ENCODE results near the gene ZMYM4. TPM values are rescaled to one million over a fixed set of nuclear protein-coding genes. Genes with fewer than 3 reads are reported as not detected.

The ZMYM4 gene
- polyA plus RNA-seq, 12 donors = 27.4 to 63.3 (median 44.2) TPM; not detected in 1

DNA sequence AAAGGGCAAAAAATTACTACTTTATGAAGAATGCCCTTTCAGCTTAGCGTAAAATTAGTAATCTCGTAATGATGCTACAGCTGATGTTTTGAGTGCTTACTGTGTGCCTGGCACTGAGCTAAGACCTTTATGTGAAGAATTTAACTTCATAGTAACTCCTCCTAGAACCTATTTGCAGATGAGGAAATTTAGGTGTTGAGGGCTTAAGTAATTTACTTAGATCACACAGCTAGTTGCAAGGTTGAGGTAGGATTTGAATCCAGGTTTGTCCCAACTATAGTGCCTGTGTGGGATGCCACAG, 1.4 kb downstream of the ZMYM4 start:
- no peak for DNase-seq

DNA sequence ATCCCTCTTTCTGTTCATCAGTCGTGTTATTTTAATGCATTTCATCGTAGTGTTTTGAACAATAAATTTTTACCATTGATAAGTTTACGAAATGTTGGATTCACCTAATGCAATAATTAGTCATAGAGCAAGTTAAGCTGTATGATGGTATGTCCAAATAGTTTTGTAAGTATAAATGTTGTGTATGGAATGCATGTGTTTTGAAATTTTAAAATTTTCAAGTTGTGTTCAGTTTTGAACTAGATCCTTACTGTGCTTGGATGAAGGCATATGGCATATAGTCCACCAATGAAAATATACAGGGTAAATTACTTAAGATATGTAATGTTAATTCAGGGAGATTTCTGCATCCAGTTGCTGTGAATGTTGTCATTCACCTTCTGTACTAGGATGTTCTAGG, 2.3 kb downstream of the ZMYM4 start:
- DNase-seq = no peak

DNA sequence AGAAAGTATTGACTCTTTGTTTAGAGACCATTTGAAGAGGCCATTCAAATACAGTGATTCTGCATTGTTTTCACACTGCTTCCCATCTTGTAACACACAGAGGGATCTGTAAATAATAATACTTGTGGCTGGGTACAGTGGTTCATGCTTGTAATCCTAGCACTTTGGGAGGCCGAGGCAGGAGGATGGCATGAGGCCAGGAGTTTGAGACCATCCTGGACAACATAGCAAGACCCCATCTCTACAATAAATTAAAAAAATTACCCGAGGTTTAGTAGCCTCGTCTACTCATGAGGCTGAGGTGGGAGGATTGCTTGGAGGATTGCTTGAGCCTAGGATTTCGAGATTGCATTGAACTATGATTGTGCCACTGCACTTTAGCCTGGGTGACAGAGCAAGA, 5.7 kb downstream of the ZMYM4 start:
- no peak for DNase-seq

GRCh38 chr1:35278886-35279554, 10.5 kb downstream of the ZMYM4 start:
- no peak for DNase-seq

GRCh38 chr1:35279555-35279904, 11.0 kb downstream of the ZMYM4 start:
- DNase-seq = no peak

GRCh38 chr1:35280006-35280405, 11.5 kb downstream of the ZMYM4 start:
- no peak for DNase-seq

GRCh38 chr1:35281565-35281964, 13.1 kb downstream of the ZMYM4 start:
- DNase-seq = no peak

DNA sequence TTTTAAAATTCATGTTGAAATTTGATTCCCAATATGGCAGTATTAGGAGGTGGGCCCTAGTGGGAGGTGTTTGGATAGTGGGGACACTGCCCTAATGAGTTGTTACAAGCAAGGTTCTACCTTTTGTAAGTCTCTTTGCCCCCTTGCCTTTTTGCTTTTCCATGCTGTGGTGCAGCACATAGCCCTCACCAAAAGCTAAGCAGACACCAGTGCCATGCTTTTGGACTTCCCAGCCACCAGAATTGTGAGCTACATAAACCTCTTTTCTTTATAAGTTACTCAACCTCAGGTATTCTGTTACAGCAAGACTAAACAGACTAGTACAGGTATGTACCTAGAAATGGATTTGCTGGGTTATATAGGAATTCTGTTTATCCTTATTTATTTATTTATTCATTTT, 13.7 kb downstream of the ZMYM4 start:
- no peak for DNase-seq

GRCh38 chr1:35284852-35285251, 16.3 kb downstream of the ZMYM4 start:
- DNase-seq = no peak

DNA sequence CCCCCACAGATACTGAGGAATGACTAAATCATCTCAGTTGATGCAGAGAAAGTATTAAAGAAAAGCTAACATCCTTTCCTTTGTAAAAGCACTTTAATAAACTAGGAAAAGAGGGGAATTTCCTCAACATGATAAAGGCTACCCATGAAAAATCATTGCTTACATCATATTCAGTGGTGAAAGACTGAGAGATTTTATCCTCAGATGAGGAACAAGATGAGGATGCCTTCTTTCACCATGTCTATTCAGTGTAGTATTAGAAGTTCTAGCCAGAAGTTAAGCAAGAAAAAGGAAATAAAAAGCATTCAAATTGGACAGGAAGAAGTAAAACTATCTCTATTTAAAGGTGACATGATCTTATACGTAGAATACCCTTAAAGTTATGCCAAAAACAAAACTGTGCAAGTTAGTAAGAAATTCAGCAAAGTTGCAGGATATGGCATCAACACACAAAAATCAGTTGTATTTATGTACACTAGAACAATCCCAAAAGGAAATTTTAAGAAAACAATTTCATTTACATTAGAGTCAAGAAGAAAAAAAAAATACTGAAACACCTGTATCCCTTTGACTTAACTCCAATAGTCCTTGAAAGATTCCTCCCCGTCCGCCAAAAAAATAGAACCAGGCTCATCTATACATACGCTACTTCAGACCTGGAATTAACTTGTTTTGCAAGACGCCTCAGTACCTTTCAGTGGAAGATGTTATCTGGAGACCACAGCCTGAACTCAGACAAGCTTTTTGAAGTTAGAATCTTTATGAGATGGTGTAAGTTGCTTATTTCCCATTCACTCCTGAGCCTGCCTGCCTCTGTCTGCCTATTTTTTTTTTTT, 17.5 kb downstream of the ZMYM4 start:
- DNase-seq = no peak

- no peak for DNase-seq
These were observed 19.5 kb downstream of the ZMYM4 start for GRCh38 chr1:35287807-35288640.

DNA sequence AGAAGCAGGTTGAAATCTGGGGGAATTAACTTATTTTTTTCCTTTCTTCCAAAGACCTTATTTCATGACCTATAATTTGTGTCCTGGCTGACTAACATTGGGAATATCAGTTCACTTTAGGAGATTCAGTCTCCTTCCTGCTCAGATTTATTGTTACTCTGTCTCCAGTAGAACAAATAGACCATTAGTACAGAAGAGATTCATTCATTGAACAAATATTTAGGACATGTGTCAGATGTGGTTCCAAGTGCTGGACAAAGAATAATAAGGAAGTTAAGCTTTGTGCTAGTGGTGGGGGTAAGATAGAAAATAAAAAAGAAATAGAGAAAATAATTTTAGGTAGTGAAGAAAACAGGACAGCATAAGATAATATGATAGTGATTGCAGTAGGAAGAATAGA, 20.3 kb downstream of the ZMYM4 start:
- no peak for DNase-seq

DNA sequence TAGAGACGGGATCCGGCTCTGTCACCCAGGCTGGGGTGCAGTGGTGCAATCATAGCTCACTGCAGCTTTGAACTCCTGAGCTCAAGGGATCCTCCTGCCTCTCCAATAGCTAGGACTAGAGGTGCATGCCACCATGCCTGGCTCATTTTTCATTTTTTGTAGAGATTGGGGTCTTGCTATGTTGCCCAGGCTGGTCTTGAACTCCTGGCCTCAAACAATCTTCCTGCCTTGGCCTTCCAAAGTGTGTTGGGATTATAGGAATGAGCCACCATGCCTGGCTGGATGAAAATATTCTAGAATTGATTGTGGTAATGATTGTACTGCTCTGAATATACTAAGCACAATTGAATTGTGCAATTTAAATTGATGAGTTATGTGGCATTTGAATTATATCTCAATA, 21.9 kb downstream of the ZMYM4 start:
- no peak for DNase-seq

GRCh38 chr1:35294809-35295208, 26.3 kb downstream of the ZMYM4 start:
- DNase-seq = no peak

- DNase-seq = no peak
These were observed 29.4 kb downstream of the ZMYM4 start for GRCh38 chr1:35297886-35298285.

DNA sequence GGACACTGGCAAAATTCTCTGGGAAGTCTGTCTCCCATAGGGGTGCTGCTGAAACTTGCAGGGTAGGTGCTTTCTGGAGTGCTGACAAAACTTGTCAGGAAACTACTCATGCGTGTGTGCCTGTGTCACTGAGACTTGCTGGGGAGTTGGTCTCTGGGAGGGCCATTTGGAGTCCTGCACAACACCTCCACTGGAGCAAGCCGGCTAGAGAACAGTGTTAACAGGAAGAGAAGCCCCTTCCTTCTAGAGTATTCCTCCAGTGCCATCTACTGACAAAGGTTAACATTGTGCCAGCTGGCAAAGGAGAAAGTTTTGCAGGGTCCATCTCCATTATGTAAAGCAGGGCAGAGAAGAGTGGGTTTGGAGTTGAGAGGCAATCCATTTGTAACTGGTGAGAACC, 30.0 kb downstream of the ZMYM4 start:
- peak; percentile 18 for DNase-seq

GRCh38 chr1:35300376-35300775, 31.9 kb downstream of the ZMYM4 start:
- no peak for DNase-seq

DNA sequence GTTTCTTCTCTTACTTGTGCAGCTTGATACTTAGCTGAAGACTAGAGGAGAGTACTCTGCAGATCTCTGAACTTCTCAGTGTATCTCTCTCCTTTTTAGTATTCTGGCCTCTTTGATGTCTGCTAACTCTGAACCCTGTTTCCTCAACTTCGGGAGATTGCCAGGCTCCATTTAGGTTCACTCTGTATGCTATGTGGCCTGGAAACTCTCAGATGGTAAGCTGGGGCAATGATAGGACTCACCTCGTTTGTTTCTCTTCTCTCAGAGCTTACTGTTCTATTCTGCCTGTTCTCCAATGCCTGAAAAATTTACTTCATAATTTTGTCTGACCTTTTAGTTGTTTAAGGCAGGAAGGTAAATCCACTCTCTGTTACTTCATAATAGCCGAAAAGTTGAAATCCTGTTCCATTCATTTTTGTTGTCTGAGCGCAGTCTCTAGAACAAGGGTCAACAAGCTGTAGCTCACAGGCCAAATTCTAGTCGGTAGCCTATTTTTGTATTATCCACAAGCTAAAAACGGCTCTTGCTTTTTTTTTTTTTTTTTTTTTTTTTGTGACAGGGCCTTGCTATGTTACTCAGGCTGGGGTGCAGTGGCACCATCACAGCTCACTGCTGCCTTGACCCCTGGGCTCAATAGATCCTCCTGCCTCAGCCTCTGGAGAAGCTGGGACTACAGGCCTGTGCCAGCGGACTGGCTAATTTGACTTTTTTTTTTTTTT, 33.3 kb downstream of the ZMYM4 start:
- DNase-seq = no peak

DNA sequence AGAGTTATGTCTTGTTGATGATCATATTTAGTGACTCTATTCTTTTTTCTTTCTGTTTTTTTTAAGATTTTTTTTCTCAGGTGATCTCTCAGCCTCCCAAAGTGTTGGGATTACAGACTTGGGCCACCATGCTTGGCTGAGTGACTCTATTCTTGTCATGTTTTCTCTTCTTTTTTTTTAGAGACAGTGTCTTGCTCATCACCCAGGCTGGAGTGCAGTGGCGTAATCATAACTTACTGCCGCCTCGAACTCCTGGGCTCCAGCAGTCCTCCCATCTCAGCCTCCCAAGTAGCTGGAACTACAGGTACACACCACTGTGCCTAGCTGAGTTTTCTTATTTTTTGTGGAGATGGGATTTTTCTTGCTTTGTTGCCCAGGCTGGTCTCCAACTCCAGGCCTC, 36.9 kb downstream of the ZMYM4 start:
- no peak for DNase-seq

GRCh38 chr1:35315649-35316048, 47.1 kb downstream of the ZMYM4 start:
- no peak for DNase-seq

DNA sequence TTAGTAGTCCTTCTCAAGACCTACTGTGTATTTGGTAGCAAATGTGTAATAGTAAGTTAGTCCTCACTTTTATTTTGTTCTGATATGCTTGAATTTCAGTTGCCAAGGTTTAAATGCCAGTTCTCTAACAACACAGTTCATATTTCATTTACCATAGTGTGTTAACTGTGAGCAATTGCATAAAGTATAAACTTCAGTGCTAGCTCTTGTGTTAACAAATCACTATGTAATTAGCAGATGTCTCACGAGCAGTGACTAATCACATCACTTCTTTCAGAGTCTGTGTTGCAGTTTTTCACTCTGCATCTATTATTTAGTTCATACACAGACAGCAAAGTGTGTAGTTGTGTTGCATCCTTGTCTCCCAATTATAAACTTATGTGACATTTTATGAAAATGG, 47.8 kb downstream of the ZMYM4 start:
- DNase-seq = no peak

- no peak for DNase-seq
These were observed 51.6 kb downstream of the ZMYM4 start for GRCh38 chr1:35319988-35320713.

Data from muscle of arm (tissue), 12 donors.